ENCODE measurements around the gene FYB1.
A peak's percentile ranks its signal among the peaks of the same experiment; 100 is the strongest.

FYB1 gene

GRCh38 chr5:39203275-39203922 is 16.0 kb downstream of the FYB1 start:
- no peak for DNase-seq

GRCh38 chr5:39202597-39203274 is 16.6 kb downstream of the FYB1 start:
- DNase-seq, result no peak

- DNase-seq, result no peak
Measured at GRCh38 chr5:39201781-39202596, 17.4 kb downstream of the FYB1 start.

- no peak for DNase-seq
Measured at GRCh38 chr5:39201160-39201780, 18.1 kb downstream of the FYB1 start.

GRCh38 chr5:39200081-39200480 is 19.3 kb downstream of the FYB1 start:
- DNase-seq, result peak; percentile 44

GRCh38 chr5:39199335-39199734 is 20.0 kb downstream of the FYB1 start:
- DNase-seq, result no peak

- DNase-seq, result no peak
Measured at GRCh38 chr5:39198127-39198526, 21.2 kb downstream of the FYB1 start.

GRCh38 chr5:39197556-39197955 is 21.8 kb downstream of the FYB1 start:
- DNase-seq, result peak; percentile 43

- DNase-seq, result no peak
Measured at GRCh38 chr5:39195198-39195826, 24.1 kb downstream of the FYB1 start.

GRCh38 chr5:39194466-39195136 is 24.8 kb downstream of the FYB1 start:
- no peak for DNase-seq

- no peak for DNase-seq
Measured at GRCh38 chr5:39193553-39194465, 25.6 kb downstream of the FYB1 start.

GRCh38 chr5:39192450-39193160 is 26.8 kb downstream of the FYB1 start:
- DNase-seq, result no peak

- no peak for DNase-seq
Measured at GRCh38 chr5:39191216-39191615, 28.1 kb downstream of the FYB1 start.

- DNase-seq, result no peak
Measured at GRCh38 chr5:39190311-39191102, 28.9 kb downstream of the FYB1 start.

- no peak for DNase-seq
Measured at GRCh38 chr5:39189292-39189955, 29.9 kb downstream of the FYB1 start.

GRCh38 chr5:39187831-39188731 is 31.3 kb downstream of the FYB1 start:
- no peak for DNase-seq

- DNase-seq, result no peak
Measured at GRCh38 chr5:39186722-39187539, 32.4 kb downstream of the FYB1 start.
